Ishikawa (cell line): ENCODE data around the gene TM4SF18.

Experiments used
- CEBPB ChIP-seq: IDR thresholded peaks from 2 replicates; pipeline ENCODE4 v1.6.1; 2012
- CREB1 ChIP-seq: IDR thresholded peaks from 2 replicates; pipeline ENCODE4 v1.6.1; 2012; ENCODE audit warnings: low read depth
- EGR1 ChIP-seq: IDR thresholded peaks from 2 replicates; pipeline ENCODE4 v1.6.1; 2012
- EP300 ChIP-seq: IDR thresholded peaks from 2 replicates; pipeline ENCODE4 v1.6.1; 2012; ENCODE audit warnings: borderline replicate concordance
- FOXM1 ChIP-seq: IDR thresholded peaks from 2 replicates; pipeline ENCODE4 v1.6.1; 2012; ENCODE audit warnings: low read depth, borderline replicate concordance
- MAX ChIP-seq: IDR thresholded peaks from 2 replicates; pipeline ENCODE4 v1.6.1; 2012
- NFIC ChIP-seq: IDR thresholded peaks from 2 replicates; pipeline ENCODE4 v1.6.1; 2012
- RAD21 ChIP-seq: IDR thresholded peaks from 2 replicates; pipeline ENCODE4 v1.6.1; 2012; ENCODE audit warnings: low read depth
- REST ChIP-seq: IDR thresholded peaks from 2 replicates; pipeline ENCODE4 v1.6.1; 2012; ENCODE audit warnings: low read depth, mild to moderate bottlenecking
- TAF1 ChIP-seq: IDR thresholded peaks from 2 replicates; pipeline ENCODE4 v1.6.1; 2012; ENCODE audit warnings: low read depth, mild to moderate bottlenecking
- TCF12 ChIP-seq: IDR thresholded peaks from 2 replicates; pipeline ENCODE4 v1.6.1; 2012; ENCODE audit warnings: low read depth
- TEAD4 ChIP-seq: IDR thresholded peaks from 2 replicates; pipeline ENCODE4 v1.6.1; 2012
- YY1 ChIP-seq: IDR thresholded peaks from 2 replicates; pipeline ENCODE4 v1.6.1; 2012; ENCODE audit warnings: low read depth
- TF ChIP-seq, protein P1 (sequence below): IDR thresholded peaks from 2 replicates; pipeline ENCODE4 v1.6.1; 2012

DNA sequence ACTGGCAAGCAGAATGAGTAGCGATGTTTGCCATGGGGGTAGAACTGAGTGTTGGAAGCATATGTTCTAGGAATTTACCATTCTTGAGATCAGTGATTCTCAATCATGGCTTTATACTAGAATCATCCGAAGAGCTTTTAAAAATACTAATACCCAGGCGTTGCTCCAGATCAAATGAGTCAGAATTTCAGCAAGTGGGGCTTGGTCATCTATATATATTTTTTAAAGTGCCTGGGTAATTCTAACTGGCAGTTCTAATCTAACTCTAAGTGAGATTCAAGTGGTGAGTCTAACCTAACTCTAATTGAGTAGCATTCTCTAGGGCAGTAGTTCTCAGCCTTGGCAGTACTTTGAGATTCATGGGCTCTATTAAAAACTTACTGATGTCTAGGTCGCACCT lies 23.2 kb upstream of the TM4SF18 start:
- no peak for TF ChIP-seq REST
- TF ChIP-seq TCF12: no peak
- TF ChIP-seq EGR1: no peak
- TF ChIP-seq TEAD4: no peak
- TF ChIP-seq EP300: no peak
- no peak for TF ChIP-seq CEBPB
- no peak for TF ChIP-seq TAF1
- TF ChIP-seq FOXM1: no peak
- TF ChIP-seq CREB1: no peak
- no peak for TF ChIP-seq MAX
- TF ChIP-seq, protein P1, sequence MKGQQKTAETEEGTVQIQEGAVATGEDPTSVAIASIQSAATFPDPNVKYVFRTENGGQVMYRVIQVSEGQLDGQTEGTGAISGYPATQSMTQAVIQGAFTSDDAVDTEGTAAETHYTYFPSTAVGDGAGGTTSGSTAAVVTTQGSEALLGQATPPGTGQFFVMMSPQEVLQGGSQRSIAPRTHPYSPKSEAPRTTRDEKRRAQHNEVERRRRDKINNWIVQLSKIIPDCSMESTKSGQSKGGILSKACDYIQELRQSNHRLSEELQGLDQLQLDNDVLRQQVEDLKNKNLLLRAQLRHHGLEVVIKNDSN: no peak
- TF ChIP-seq RAD21: no peak
- TF ChIP-seq NFIC: no peak
- TF ChIP-seq YY1: no peak
